ENCODE data around the gene ZBTB42.
A peak's percentile ranks its signal among the peaks of the same experiment; 100 is the strongest.

Gene ZBTB42

DNA sequence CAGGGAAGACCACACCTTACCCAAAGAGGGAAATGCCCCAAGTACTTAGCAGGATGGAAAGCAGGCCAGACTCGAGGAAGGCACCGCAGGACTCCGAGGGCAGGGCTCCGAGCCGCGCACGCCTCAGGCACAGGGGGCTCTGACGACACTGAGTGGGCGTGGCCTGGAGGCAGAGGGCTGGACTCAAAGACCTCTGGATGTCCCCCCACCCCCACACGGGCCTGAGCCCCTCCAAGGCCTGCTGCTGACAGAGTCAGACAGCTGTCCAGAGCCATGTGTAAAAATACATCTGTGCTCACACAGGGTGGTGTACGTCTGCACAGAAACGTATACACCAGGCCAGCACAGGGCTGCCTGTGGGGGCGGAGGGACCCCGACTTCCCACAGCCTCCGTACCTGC lies 6.8 kb upstream of the ZBTB42 start:
- DNase-seq (ENCODE audit: low spot score), result no peak
- H3K4me3 ChIP-seq, result peak overlapping the region; percentile 99
- peak overlapping the region in 1 of 2 donors; percentile 99 for H3K27ac ChIP-seq
- TF ChIP-seq, protein P1, sequence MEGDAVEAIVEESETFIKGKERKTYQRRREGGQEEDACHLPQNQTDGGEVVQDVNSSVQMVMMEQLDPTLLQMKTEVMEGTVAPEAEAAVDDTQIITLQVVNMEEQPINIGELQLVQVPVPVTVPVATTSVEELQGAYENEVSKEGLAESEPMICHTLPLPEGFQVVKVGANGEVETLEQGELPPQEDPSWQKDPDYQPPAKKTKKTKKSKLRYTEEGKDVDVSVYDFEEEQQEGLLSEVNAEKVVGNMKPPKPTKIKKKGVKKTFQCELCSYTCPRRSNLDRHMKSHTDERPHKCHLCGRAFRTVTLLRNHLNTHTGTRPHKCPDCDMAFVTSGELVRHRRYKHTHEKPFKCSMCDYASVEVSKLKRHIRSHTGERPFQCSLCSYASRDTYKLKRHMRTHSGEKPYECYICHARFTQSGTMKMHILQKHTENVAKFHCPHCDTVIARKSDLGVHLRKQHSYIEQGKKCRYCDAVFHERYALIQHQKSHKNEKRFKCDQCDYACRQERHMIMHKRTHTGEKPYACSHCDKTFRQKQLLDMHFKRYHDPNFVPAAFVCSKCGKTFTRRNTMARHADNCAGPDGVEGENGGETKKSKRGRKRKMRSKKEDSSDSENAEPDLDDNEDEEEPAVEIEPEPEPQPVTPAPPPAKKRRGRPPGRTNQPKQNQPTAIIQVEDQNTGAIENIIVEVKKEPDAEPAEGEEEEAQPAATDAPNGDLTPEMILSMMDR (IDR thresholded peaks at IDR 0.05), result no peak

DNA sequence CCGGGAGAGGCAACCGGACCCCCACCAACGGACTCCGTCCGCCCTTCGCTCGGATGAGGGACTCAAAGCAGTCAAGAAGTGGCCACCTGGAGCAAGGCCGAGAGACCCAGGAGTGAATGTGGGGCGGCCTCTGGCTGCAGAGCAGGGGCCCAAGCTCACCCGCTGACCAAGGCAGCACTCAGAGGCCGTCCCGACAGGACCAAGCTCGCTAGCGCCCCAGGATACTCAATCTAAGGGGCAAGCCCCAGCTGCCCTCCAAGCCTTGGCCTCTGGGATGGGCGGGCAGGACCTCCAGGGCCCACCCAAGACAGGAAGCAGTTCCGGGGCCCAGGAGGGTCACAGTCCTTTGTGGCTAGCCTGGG lies 6.3 kb upstream of the ZBTB42 start:
- no peak for DNase-seq (ENCODE audit: low spot score)
- H3K4me3 ChIP-seq, result peak overlapping the region; percentile 99
- TF ChIP-seq, protein P1 (IDR thresholded peaks at IDR 0.05), result no peak
- H3K27ac ChIP-seq, result peak overlapping the region; percentile 62 to 99

DNA sequence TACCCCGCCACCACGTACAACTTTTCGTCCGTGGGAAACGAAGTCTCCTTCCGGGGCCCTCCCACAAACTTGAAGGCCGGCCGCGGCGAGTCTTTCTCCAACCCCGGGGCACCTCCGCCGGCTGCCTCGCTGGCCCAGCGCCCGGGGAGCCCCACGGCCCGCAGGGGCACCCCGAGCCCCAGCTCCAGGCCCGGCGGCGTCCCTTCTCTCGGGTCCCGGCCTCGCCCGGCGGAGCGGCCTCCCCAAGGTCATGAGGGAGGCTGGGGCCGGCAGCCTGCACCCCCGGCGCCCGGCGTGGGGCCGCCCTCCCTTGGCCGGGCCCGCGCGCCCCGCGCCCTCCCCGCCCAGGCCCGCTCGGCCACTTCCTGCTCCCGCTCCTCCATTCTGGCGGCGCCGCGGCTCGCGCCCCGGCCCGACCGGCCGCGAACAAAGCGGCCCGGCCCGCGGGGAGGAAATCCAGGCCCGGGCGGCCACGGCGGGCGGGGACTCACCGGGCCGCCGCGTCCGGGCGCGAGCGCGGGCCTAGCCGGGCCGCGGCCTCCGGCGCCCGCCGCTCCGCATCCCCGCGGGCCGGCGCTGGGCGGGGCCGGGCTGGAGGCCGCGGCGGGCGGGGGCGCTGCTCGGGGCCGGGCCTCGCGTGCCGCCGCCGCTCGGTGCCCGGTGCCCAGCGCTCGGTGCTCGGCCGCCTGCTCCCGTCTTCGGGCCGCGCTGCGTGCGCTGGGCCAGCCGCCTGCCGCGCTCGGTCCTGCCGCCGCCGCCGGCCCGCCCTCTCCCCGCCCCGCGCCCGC lies 5.7 kb upstream of the ZBTB42 start, which contains the start of gene AKT1:
TSS of gene AKT1 (minus strand) at position 756 of the 788 bp plus-strand sequence. CDS start 3,105 bp downstream, outside the sequence.
- TF ChIP-seq, protein P1 (IDR thresholded peaks at IDR 0.05), result no peak
- no peak for DNase-seq (ENCODE audit: low spot score)
- peak within 1 kb of the TSS; percentile 99 for H3K4me3 ChIP-seq
- peak within 1 kb of the TSS; percentile 67 to 99 for H3K27ac ChIP-seq

DNA sequence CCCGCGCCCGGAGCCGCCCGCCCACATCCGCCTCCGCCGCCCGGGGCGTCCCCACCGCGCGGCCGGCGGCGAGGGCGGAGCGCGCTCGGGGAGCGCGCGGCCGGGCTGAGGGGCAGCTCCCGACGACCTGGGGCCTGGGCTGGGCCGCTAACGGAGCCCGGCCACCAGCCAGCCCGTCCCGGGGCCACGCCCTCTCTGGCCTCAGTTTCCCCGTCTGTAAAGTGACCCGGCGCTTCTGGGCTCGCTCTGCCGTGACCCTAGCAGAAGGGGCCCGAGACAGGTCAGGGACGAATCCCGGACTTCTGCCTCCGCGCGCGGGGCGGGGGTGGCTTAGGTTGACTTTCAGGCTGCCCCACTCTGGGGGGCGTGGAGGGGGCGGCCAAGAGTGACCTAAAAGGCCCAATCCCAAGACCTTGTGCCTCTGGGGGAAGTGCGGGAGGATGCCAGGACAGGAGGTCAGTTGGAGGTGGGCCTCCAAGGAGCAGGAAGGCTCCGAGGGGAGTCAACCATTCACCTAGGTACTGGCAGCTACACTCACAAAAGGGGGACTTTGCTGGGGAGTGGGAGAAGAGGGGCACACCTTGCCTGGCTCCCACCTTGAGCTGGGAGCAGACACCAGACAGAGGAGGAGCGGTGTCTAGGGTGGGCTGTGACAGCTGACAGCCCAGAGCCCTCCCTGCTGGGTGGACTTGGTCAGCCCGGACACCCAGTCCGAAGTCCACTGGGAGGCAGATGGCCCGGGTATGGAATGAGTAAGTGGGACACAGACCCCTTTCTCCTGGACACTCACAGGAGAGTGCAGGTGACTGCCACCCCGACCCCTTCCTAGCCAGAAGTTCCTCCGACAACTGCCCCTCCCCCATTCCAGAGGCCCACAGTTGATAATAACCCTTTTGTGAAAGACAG lies 4.9 kb upstream of the ZBTB42 start:
- TF ChIP-seq, protein P1 (IDR thresholded peaks at IDR 0.05), result no peak
- H3K4me3 ChIP-seq, result peak overlapping the region; percentile 99
- H3K27ac ChIP-seq, result peak overlapping the region; percentile 67 to 99
- DNase-seq (ENCODE audit: low spot score), result no peak

DNA sequence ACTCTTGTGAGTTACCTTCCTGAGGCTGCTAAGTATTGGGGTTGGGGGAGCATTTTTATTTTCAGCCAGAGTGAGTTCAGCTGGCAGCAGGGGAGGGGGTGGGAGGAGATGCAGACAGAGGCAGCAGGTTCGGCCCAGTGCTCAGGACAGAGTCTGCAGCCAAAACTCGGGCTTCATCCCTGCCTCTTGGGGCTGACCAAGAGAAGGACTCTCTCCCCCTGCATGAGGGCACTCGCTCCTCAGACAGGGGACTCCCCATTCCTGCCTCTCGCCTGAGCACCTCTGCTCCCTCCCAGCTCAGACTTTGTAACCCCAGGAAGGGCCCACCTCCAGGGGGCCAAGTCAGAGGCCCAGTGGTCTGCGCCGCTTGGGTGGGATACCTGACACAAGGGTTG lies 4.2 kb upstream of the ZBTB42 start:
- Histone ChIP-seq H3K4me3 (no peak overlapping the region), H3K27ac (peak overlapping the region in 1 of 2 donors; percentile 99)
- TF ChIP-seq, protein P1 (IDR thresholded peaks at IDR 0.05), result no peak
- no peak for DNase-seq (ENCODE audit: low spot score)

DNA sequence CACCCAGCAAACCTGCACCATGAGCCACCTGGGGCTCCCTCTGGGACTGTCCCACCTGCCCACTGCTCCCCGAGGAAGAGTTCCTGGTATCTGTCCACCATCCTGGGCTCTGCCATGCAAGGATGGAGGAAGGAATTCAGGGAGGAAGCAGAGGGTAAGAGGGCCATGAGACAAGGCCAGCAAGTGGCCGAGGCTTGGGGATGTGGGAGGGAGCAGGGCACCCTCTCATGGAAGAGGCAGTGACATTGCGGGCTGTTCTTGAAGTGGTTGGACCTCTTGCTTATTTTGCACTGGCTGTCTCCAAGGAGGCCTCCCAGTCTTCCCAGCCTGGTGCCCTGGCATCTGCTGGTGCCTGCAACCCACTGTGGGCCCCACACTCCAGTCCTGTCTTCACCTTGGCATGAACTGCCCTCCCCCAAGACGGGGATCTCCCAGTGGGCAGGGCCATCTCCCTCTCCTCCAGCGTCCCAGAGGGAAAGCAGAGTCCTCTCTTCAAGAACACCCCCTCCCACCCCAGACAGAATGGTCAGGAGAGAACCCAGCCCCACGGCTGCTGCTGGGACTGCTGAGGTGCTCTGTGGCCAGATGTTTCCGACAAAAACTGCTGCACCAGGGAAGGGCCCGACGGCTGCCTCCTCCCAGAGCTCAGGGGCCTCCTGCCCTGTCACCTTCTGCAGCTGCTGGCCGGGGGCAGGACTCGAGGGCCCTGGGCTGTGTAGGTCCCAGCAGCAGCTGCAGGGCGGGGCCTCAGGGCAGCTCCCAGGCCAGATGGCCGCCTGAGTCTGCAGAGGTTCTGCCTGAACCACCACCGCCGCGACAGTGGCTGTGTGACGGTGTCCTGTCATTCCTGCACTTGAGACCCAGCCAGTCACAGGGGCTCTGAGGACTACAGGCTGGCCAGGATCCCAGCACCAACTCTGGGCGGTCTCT lies 3.5 kb upstream of the ZBTB42 start:
- DNase-seq (ENCODE audit: low spot score), result no peak
- Histone ChIP-seq H3K4me3 (no peak overlapping the region), H3K27ac (peak overlapping the region in 1 of 2 donors; percentile 99)
- TF ChIP-seq, protein P1 (IDR thresholded peaks at IDR 0.05), result no peak

Data from coronary artery (tissue), 2 donors.